GM13976 (cell line): ENCODE data around the gene JUN.
A peak's percentile ranks its signal among the peaks of the same experiment; 100 is the strongest.

Experiments used
- DNase-seq: peaks from one replicate; pipeline ENCODE4 v3.0.0; 2012; ENCODE audit warnings: low spot score
- CTCF ChIP-seq: IDR thresholded peaks from 2 replicates; pipeline ENCODE4 v1.5.1; 2012; ENCODE audit warnings: borderline replicate concordance, mild to moderate bottlenecking; ENCODE audit not compliant: insufficient read depth; ENCODE audit errors: extremely low read depth, missing control alignments, control extremely low read depth
- in situ Hi-C: fragments of 300-500 bp; cut with MboI; formaldehyde crosslinking; loops from one replicate; pipeline ENCODE4 v1.12.0; 2022; ENCODE audit warnings: low sequenced_read_pairs, mixed read lengths, inconsistent platforms; ENCODE audit not compliant: unreplicated experiment

The JUN gene

GRCh38 chr1:58815686-58816071 is 31.8 kb upstream of the JUN start:
- TF ChIP-seq CTCF = no peak
- peak; percentile 47 for DNase-seq
- in situ Hi-C loops = no loop called here

DNA sequence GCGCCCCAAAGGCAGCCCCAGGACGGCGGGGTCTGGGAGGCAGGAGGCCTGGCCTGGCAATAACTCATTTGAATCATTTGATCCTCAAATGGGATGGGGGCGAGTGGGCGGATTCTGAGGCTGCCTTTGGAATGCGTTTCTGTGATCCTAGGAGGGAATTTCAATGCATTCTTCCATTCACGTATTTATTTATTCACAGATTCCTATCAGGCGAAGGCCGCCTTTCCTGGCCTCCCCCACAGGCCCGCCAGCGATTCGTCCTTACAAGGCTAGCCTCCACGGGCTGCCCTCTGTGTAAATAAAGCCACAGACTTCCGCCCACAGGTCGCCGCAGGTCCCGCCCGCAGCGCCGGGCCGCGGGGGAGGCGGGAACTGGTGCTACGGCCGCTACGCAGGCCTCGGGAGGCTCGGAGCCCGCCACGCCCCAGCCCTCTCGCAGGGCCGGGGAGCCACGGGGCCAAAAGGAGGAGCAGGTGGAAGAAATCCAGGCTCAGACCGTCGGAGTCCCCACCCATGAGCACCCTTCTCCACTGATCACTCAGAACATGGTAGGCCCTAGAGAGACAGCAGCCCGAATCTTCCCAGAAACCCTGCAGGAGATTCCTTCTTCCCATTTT is 31.3 kb upstream of the JUN start:
- DNase-seq = peak; percentile 83
- TF ChIP-seq CTCF = no peak
- in situ Hi-C loops = no loop called here

GRCh38 chr1:58814251-58815068 is 30.6 kb upstream of the JUN start:
- DNase-seq = peak; percentile 35
- in situ Hi-C loops = no loop called here
- TF ChIP-seq CTCF = no peak

DNA sequence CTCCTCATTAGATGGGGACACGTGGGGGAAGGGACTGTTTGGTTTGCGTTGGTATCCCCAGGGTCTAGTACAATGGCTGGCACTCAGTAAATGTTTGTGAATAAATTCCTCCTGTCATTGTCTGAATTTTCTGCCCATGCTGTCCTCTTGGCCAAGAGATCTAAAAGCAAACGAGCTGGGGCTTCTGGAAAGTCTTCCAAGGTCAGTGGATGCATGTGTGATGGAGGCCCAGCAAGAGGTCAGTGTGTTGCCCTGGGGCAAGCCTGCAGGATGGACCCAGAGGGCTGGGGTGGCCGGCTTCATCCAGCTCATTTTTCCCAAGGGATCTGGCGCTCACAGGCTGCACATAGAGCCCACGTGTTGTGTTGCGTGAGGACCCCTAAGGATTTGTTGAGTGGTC is 30.0 kb upstream of the JUN start:
- TF ChIP-seq CTCF = no peak
- DNase-seq = no peak
- in situ Hi-C loops = no loop called here

- DNase-seq = no peak
- no peak for TF ChIP-seq CTCF
- in situ Hi-C loops = no loop called here
Observed at GRCh38 chr1:58813361-58813760, 29.5 kb upstream of the JUN start.

DNA sequence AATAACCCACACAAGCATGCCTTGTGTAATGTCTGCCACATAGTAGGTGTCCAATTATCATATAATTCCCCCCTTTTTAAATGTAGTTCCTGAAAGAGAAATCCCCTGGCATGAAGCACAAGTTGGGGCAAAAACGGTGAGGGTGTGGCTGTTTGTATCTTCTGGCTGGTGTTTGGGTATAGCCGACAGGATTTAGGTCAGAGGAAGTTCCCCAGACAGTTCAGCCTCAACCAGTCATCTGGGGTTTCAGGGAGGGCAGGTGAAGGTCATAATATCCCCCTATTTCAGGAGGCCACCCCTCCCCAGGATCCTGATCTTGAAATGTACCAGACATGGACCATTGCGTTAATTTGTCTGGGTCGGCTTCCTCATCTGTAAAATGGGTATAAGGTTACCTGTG is 29.1 kb upstream of the JUN start:
- TF ChIP-seq CTCF = no peak
- DNase-seq = no peak
- in situ Hi-C loops = no loop called here

- TF ChIP-seq CTCF = no peak
- DNase-seq = no peak
- in situ Hi-C loops = no loop called here
Observed at GRCh38 chr1:58812468-58812867, 28.6 kb upstream of the JUN start.
